ENCODE results near the gene SHC1.

The SHC1 gene

GRCh38 chr1:154970631-154971340 is at the start of gene SHC1:
SHC1 (minus strand) TSS chr1:154970747; CDS start chr1:154970526, 221 bp downstream.
- DNase-seq (ENCODE audit: low read depth): peak; percentile 61
- H3K4me3 ChIP-seq (ENCODE audit: low read length): peak within 1 kb of the TSS; percentile 74
- no peak for TF ChIP-seq CTCF (conservative IDR thresholded peaks at IDR 0.05; ENCODE audit: low read depth, low read length)

- no peak for TF ChIP-seq CTCF (conservative IDR thresholded peaks at IDR 0.05; ENCODE audit: low read depth, low read length)
- H3K4me3 ChIP-seq (ENCODE audit: low read length): no peak overlapping the region
- no peak for DNase-seq (ENCODE audit: low read depth)
Measured at GRCh38 chr1:155019377-155020245, 49.1 kb upstream of the SHC1 start.

GRCh38 chr1:155018617-155019348 is 48.2 kb upstream of the SHC1 start:
- TF ChIP-seq CTCF (conservative IDR thresholded peaks at IDR 0.05; ENCODE audit: low read depth, low read length): no peak
- H3K4me3 ChIP-seq (ENCODE audit: low read length): no peak overlapping the region
- no peak for DNase-seq (ENCODE audit: low read depth)

- peak overlapping the region; percentile 30 for H3K4me3 ChIP-seq (ENCODE audit: low read length)
- TF ChIP-seq CTCF (conservative IDR thresholded peaks at IDR 0.05; ENCODE audit: low read depth, low read length): no peak
- no peak for DNase-seq (ENCODE audit: low read depth)
Measured at GRCh38 chr1:155017946-155018316, 47.4 kb upstream of the SHC1 start.

- TF ChIP-seq CTCF (conservative IDR thresholded peaks at IDR 0.05; ENCODE audit: low read depth, low read length): peak; percentile 99
- DNase-seq (ENCODE audit: low read depth): peak; percentile 56
- H3K4me3 ChIP-seq (ENCODE audit: low read length): peak overlapping the region; percentile 30
Measured at GRCh38 chr1:155017041-155017945, 46.7 kb upstream of the SHC1 start.

DNA sequence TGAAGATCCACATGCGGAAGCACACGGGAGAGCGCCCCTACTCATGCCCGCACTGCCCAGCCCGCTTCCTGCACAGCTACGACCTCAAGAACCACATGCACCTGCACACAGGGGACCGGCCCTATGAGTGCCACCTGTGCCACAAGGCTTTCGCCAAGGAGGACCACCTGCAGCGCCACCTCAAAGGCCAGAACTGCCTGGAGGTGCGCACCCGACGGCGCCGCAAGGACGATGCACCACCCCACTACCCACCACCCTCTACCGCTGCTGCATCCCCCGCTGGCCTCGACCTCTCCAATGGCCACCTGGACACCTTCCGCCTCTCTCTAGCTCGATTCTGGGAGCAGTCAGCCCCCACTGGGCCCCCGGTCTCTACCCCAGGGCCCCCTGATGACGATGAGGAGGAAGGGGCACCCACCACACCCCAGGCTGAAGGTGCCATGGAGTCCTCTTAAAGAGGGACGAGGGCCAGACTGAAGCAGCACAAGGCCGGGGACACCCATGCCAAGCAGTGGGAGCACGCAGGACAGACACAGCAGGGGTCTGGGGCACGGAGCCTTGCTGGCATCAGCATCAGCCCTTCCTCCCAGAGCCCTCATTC is 45.8 kb upstream of the SHC1 start:
- no peak for TF ChIP-seq CTCF (conservative IDR thresholded peaks at IDR 0.05; ENCODE audit: low read depth, low read length)
- no peak for DNase-seq (ENCODE audit: low read depth)
- no peak overlapping the region for H3K4me3 ChIP-seq (ENCODE audit: low read length)
